MCF 10A (cell line): ENCODE results near the gene SERPINB1. TPM values are rescaled to one million over a fixed set of nuclear protein-coding genes. Genes with fewer than 3 reads are reported as not detected.
A peak's percentile ranks its signal among the peaks of the same experiment; 100 is the strongest.

Experiments used
- BruUV-seq: library from RNA; stranded (reverse); fragments of 400-500 nt; replicated peaks from 2 replicates; lab custom pipeline; 2021; lab: Mats Ljungman, UMichigan
- CTCF ChIA-PET: fragments of 300-600 bp; sonication (Branson Sonifier 250); formaldehyde crosslinking; extraction: SDS; loops from one replicate; lab custom pipeline; 2021; ENCODE audit warnings: antibody characterized with exemption, inconsistent platforms; lab: Yijun Ruan, JAX
- POLR2A ChIA-PET: fragments of 300-600, 350-650 bp; sonication (Branson Sonifier 250); formaldehyde crosslinking; extraction: SDS; loops from one replicate; lab custom pipeline; 2020; ENCODE audit warnings: antibody characterized with exemption, inconsistent platforms; lab: Yijun Ruan, JAX
- DNase-seq: peaks from one replicate; pipeline ENCODE4 v3.0.0-alpha.2; 2018; ENCODE audit not compliant: unreplicated experiment
- H3K27ac Mint-ChIP-seq: one replicate; pipeline ENCODE4 v1.8.0; 2022; ENCODE audit warnings: mild to moderate bottlenecking, low read depth, mixed read lengths; ENCODE audit not compliant: unreplicated experiment
- H3K27me3 Mint-ChIP-seq: one replicate; pipeline ENCODE4 v1.8.0; 2022; ENCODE audit warnings: mixed read lengths; ENCODE audit not compliant: insufficient read depth, unreplicated experiment
- H3K36me3 Mint-ChIP-seq: one replicate; pipeline ENCODE4 v1.8.0; 2022; ENCODE audit warnings: mild to moderate bottlenecking, moderate library complexity, mixed read lengths; ENCODE audit not compliant: insufficient read depth, unreplicated experiment
- H3K4me1 Mint-ChIP-seq: one replicate; pipeline ENCODE4 v1.8.0; 2022; ENCODE audit warnings: mixed read lengths; ENCODE audit not compliant: insufficient read depth, unreplicated experiment
- H3K4me3 Mint-ChIP-seq: one replicate; pipeline ENCODE4 v1.8.0; 2022; ENCODE audit warnings: mild to moderate bottlenecking, moderate library complexity, mixed read lengths; ENCODE audit not compliant: unreplicated experiment
- H3K9me3 Mint-ChIP-seq: one replicate; pipeline ENCODE4 v1.8.0; 2022; ENCODE audit warnings: mixed read lengths; ENCODE audit not compliant: unreplicated experiment
- intact Hi-C: fragments of 100-400 bp; cut with micrococcal nuclease; formaldehyde crosslinking; loops from 2 replicates; pipeline ENCODE4 v1.14.1; 2022
- total RNA-seq: library from RNA; stranded (reverse); gene quantifications from 2 replicates; pipeline ENCODE4 v1.2.3, GENCODE V29; 2022
- TF ChIP-seq, protein P1 (sequence below): fragments of 200-600 bp; IDR thresholded peaks from one replicate; pipeline ENCODE4 v1.8.0; 2022; ENCODE audit warnings: antibody characterized with exemption, mild to moderate bottlenecking; ENCODE audit not compliant: unreplicated experiment

Gene SERPINB1
- total RNA-seq, 1 experiment from 2014 or later, result 20.8 TPM

DNA sequence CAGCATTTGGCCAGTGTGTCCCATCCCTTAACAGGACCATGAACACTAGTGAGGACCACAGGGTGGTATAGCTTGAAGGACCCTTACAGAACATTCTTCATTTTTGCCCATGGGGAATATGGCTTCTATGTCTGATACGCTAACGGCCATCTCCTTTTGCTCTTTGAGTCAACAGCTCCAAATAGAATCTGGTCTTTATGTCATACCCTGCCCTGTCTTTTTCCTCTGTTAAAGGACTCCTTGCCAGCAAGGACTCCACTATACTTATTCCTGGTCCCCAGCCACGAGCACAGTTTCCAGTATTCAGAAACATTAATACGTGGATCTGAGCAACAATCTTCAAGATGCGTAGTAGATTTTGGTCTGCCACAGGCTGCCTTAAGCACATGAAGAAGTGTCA lies 22.5 kb downstream of the SERPINB1 start:
- Mint-ChIP-seq H3K27me3 (no peaks in the 10 kb centered on the region), H3K4me3 (no peak overlapping the region), H3K27ac (peak overlapping the region; percentile 90), H3K4me1 (peaks cover 32% of the 10 kb centered on the region), H3K9me3 (peaks cover 16% of the 10 kb centered on the region), H3K36me3 (no peaks in the 10 kb centered on the region)
- no peak for DNase-seq
- CTCF ChIA-PET, result interaction anchor here (0.5 to 2.6 kb wide), 4 partner anchors 21 to 923 kb away, joined by 3 to 9 read pairs (median 5); partner anchors contain the start of gene SERPINB1
- BruUV-seq, result no TSS peak
- POLR2A ChIA-PET, result interaction anchor here (1.5 to 3.6 kb wide), 9 partner anchors 8 to 171 kb away, joined by 4 to 76 read pairs (median 12); partner anchors contain the start of genes SERPINB1 and WRNIP1
- intact Hi-C loops, result no loop called here
- TF ChIP-seq, protein P1, sequence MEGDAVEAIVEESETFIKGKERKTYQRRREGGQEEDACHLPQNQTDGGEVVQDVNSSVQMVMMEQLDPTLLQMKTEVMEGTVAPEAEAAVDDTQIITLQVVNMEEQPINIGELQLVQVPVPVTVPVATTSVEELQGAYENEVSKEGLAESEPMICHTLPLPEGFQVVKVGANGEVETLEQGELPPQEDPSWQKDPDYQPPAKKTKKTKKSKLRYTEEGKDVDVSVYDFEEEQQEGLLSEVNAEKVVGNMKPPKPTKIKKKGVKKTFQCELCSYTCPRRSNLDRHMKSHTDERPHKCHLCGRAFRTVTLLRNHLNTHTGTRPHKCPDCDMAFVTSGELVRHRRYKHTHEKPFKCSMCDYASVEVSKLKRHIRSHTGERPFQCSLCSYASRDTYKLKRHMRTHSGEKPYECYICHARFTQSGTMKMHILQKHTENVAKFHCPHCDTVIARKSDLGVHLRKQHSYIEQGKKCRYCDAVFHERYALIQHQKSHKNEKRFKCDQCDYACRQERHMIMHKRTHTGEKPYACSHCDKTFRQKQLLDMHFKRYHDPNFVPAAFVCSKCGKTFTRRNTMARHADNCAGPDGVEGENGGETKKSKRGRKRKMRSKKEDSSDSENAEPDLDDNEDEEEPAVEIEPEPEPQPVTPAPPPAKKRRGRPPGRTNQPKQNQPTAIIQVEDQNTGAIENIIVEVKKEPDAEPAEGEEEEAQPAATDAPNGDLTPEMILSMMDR, result no peak

- ChIA-PET POLR2A (interaction anchor here (0.6 to 3.6 kb wide), 17 partner anchors 8 to 717 kb away, joined by 3 to 76 read pairs (median 6); partner anchors contain the start of genes SERPINB1 and WRNIP1), CTCF (interaction anchor here (0.6 to 2.6 kb wide), 5 partner anchors 16 to 274 kb away, joined by 3 to 9 read pairs (median 6); no protein-coding TSS in a partner anchor)
- Mint-ChIP-seq H3K4me3 (no peak overlapping the region), H3K27ac (peak overlapping the region; percentile 90), H3K9me3 (peaks cover 16% of the 10 kb centered on the region), H3K27me3 (no peaks in the 10 kb centered on the region), H3K36me3 (no peaks in the 10 kb centered on the region), H3K4me1 (peaks cover 28% of the 10 kb centered on the region)
- TF ChIP-seq, protein P1, result no peak
- intact Hi-C loops, result loop anchor here (1.0 kb wide), 2 partner anchors 8 to 23 kb away; partner anchors contain the start of gene SERPINB1
- DNase-seq, result no peak
- BruUV-seq, result no TSS peak
These were observed 23.1 kb downstream of the SERPINB1 start for GRCh38 chr6:2818593-2818992.

DNA sequence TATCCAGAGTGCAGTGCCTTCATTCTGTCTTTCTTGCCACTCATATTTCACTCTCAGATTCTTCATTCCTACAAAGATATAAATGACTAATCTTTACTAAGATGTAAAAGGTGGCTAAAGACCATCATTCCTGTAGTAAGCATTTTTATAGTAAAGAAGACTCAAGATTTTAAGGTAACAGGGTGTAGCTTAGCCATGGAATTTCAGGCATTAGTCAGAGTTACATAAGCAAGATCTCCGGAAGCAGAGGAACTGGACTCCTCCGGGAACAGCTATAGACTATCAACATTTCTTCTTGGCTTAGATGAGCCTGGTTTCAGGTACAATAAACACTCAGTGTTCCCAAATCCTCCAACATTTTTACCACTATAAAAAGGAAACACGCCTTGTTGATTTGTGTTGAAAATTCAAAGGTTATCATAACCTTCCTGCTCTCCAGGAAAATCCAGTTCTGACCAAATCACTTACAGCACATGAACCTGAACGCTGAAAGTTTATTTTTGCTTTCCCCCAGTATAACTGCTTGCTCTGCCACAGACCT lies 23.7 kb downstream of the SERPINB1 start:
- peak; percentile 72 for DNase-seq
- POLR2A ChIA-PET, result interaction anchor here (0.6 to 3.6 kb wide), 19 partner anchors 8 to 1206 kb away, joined by 3 to 76 read pairs (median 4); partner anchors contain the start of genes SERPINB1 and WRNIP1
- Mint-ChIP-seq H3K4me3 (peak overlapping the region; percentile 35), H3K27me3 (no peaks in the 10 kb centered on the region), H3K4me1 (peaks cover 23% of the 10 kb centered on the region), H3K36me3 (no peaks in the 10 kb centered on the region), H3K27ac (peak overlapping the region; percentile 90), H3K9me3 (peaks cover 16% of the 10 kb centered on the region)
- TF ChIP-seq, protein P1, result no peak
- intact Hi-C loops, result loop anchor here (1.0 kb wide), 2 partner anchors 8 to 23 kb away; partner anchors contain the start of gene SERPINB1
- CTCF ChIA-PET, result interaction anchor here (0.6 to 2.6 kb wide), 6 partner anchors 16 to 273 kb away, joined by 3 to 9 read pairs (median 4); no protein-coding TSS in a partner anchor
- no TSS peak for BruUV-seq

GRCh38 chr6:2816158-2816557 lies 25.5 kb downstream of the SERPINB1 start:
- ChIA-PET POLR2A (interaction anchor here (0.8 to 3.6 kb wide), 4 partner anchors 23 to 252 kb away, joined by 3 to 76 read pairs (median 24); partner anchors contain the start of genes RIPK1 and SERPINB1), CTCF (interaction anchor here (1.0 to 1.4 kb wide), 2 partner anchors 30 to 136 kb away, joined by 4 read pairs; no protein-coding TSS in a partner anchor)
- H3K36me3 Mint-ChIP-seq, result no peaks in the 10 kb centered on the region
- intact Hi-C loops, result no loop called here
- no peak for DNase-seq
- BruUV-seq, result no TSS peak
- H3K4me3 Mint-ChIP-seq, result no peak overlapping the region
- peaks cover 16% of the 10 kb centered on the region for H3K9me3 Mint-ChIP-seq
- TF ChIP-seq, protein P1, result no peak
- H3K27ac Mint-ChIP-seq, result no peak overlapping the region
- H3K4me1 Mint-ChIP-seq, result peaks cover 28% of the 10 kb centered on the region
- H3K27me3 Mint-ChIP-seq, result no peaks in the 10 kb centered on the region
